HG02981 (cell line): Measurements from ENCODE around the gene BAMBI.
"Not testable (repeated sequence)": the region's sequence is repeated elsewhere in the genome, so short reads cannot be mapped to it uniquely, and the experiment has no call there.

Experiments
- ATAC-seq: cut with Tn5 transposase; IDR thresholded peaks from one replicate; pipeline ENCODE4 v1.9.1; 2021; ENCODE audit warnings: mild to moderate bottlenecking, moderate library complexity; ENCODE audit not compliant: unreplicated experiment

The BAMBI gene, protein sequence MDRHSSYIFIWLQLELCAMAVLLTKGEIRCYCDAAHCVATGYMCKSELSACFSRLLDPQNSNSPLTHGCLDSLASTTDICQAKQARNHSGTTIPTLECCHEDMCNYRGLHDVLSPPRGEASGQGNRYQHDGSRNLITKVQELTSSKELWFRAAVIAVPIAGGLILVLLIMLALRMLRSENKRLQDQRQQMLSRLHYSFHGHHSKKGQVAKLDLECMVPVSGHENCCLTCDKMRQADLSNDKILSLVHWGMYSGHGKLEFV

DNA sequence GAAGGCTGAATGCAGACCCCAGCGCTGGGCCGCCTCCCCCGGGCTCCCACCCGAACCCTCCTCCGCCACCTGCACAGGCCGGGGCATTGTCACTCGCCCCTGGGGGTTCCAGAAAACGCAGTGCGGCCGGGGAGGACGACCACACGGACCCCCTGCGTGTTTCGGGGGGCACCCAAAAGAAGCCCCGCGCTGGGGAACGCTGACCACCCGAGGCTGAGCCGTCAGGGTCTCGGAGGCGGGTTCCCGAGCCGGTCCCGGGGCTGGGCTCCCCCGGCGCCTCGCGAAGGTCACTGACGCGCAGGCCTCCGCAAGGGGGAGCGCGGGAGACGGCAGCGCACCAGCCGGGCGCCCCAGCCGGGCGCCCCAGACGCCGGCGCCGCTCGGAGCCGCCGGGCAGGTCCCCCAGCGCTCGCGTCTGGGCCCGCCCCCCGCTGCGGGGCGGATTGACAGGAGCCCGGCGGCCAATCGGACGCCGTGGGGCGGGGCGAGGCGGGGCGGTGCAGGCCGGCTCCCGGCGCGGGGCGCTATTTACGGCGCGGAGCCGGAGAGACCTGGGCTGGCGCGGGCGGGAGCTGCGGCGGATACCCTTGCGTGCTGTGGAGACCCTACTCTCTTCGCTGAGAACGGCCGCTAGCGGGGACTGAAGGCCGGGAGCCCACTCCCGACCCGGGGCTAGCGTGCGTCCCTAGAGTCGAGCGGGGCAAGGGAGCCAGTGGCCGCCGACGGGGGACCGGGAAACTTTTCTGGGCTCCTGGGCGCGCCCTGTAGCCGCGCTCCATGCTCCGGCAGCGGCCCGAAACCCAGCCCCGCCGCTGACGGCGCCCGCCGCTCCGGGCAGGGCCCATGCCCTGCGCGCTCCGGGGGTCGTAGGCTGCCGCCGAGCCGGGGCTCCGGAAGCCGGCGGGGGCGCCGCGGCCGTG lies at the start of gene BAMBI:
BAMBI (plus strand) TSS at position 554 of the 920 bp plus-strand sequence. CDS start 377 bp downstream, outside the sequence.
- peak; percentile 97 for ATAC-seq

DNA sequence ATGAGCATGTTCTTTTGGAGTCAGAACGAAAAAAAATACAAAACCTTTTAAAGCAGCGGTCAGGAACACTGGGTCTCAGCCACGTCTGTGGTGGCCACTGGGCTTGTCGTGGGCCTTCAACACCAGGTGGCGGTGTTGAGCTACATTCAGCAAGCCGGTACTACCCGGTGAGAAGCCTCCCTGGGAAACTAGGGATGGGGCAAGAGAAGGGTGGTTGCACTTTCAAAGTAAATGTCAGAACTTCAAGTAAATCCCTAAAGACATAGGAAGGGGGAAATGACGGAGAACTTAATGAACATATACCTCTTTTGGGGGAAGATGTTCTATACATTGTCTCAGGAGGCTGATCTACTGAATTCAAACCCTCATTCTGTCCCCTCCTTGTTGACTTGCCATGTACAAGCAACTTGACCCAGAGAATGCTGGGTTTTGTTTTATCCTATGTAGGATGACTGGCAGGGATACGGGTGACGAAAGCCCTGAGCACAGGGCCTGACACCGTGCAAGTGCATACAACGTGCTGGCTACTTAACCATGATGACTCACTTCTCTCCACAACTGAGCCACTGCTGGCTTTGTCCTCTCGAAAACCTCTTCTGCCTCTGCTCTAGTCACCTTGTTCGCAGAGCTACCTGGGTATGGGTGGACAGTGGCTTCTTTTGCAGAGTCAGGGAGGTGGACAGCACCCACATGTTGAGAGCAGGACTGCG lies 49.0 kb upstream of the BAMBI start:
- ATAC-seq: peak; percentile 71

DNA sequence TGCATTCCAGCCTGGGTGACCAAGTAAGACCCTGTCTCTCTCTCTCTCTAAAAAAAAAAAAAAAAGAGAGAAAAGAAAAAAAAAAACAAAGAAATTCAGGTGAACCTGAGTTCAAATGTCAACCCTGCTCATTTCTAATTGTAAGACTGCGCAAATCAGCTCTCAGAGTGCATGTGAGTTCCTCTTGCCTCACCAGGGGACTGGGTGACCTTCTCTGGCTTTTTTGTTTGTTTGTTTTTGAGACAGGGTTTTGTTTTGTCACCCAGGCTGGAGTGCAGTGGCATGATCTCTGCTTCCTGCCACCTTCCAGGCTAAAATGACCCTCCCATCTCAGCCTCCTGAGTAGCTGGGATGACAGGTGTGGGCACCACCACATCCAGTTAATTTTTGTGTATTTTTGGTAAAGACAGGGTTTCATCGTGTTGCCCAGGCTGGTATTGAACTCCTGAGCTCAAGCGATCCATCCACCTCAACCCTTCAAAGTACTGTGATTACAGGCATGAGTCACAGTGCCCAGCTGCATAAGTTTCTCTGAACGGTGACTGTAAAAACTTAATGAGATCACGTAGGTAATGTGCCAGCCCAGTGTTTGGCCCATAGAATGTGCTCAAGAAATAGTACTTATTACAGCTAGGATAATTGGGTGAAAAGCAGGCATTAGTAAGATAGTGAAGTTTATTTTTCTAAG lies 45.3 kb upstream of the BAMBI start:
- no peak for ATAC-seq

DNA sequence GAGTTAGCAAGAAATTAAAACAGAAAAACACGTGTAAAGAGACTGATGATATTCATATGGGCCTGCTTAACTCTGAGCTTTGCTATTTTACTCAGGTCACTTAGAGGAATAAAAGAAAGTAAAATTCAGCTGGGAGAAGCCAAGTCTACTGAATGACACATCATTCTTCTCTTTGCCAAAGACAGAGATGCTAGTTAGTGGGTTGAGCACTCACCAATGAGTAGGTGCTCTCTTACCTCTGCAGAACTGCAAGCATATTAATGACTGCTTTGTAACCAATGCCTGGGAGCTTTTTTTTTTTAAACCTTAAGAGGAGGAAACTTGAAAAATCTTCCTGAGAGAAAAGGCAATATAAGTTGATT lies 44.8 kb upstream of the BAMBI start:
- no peak for ATAC-seq

DNA sequence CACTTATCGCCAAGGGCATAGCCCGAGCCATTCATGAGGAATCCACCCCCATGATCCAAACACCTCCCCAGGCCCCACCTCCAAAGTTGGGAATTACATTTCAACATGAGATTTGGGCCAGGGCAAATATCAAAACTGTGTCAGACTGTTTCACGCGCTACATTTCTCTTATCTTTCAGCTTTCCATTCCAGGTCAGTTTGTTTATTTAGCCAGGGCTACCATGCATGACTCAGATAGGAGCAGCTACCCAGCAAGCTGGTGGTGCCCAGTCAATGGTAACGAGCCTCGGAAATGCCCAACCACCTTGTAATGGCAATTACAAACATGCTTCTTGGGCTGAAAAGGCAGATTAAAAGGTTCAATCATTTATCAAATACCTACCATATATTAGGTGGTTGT lies 43.6 kb upstream of the BAMBI start:
- ATAC-seq: no peak

DNA sequence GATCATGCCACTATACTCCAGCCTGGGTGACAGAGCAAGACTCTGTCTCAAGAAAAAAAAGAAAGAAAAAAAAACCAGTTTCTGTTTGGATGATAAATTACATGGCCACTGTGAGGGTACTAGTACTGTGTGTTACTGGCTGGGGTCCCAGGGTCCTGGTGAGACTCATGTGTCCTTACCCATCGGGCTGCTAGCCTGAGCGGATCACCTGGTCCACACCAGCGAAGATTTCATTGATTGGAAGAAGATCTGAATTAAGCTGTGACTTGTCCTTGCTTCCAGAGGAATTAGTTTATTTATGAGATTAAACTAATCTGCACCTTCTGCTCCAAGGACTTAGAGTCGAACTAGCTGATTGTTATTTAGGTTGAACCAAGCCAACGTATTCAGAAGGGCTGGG lies 40.0 kb upstream of the BAMBI start:
- no peak for ATAC-seq

DNA sequence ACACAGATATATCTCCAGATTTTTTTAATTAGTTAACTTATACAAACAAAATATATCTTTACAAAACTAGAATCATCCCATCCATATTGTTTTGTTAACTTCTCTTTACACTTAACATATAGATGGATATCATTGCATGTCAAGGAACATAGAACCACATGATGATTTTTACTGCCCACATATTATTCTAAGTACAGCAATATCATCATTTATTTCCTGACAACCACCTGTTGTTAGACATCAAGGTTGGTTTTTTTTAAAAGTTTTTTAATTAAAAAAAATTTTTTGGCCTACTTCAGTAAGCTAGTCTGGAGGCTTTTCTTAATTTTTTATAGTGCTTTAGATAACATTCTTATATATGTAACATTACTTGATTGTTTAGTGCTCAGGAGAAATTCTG lies 38.9 kb upstream of the BAMBI start:
- no peak for ATAC-seq

DNA sequence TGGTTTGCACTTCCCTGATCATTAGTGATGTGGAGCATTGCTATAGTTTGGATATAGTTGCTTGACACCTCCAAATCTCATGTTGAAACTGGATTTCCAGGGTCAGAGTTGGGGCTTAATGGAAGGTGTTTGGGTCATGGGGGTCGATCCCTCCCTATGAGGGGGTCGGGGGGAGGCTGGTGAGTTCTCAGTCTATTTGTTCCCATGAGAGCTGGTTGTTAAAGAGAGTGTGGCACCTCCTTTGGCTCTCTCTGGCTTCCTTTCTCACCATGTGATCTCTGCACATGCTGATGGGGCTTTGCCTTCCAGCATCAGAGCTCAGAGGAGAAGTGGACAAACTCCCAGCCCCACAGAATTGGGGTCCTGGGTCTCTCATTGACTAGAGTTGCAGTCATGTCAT lies 36.8 kb upstream of the BAMBI start:
- no peak for ATAC-seq

DNA sequence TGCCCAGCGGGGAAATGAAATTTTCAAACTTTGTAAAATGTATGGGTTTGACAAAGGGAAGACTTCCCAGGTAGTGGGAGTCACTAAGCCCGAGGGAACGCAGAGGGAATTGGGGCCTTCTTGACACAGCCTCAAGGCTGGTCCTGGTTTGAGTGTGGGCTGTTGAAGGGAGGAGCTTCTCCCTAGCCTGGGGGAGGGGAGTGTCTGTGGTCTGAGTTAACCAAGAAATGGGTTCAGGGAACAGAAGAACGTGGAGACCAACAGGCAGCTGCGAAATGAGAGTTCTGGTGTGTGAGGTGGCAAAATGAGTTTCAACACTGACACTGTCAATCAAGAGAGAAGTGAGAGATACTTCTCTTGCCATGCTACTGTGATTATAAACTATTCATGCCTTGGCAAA lies 32.7 kb upstream of the BAMBI start:
- no peak for ATAC-seq

DNA sequence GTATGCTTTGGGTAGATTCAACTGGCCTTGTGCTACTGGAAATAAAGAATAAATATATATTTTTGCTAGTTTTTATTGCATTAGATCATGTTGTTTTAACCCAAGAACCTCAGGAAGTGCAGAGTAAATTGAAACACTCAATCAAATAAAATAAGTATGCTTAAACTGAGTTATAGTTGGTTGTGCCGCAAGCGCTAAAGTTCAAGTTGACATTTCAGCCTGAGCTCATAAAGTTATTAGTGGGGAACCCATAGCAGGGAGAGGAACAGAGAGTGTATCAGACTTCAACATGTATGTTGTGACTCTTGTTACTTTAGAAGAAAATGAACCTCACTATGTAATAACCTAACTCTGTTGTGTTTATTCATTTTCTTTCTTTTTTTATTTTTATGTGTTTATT lies 25.2 kb upstream of the BAMBI start:
- ATAC-seq: no peak

DNA sequence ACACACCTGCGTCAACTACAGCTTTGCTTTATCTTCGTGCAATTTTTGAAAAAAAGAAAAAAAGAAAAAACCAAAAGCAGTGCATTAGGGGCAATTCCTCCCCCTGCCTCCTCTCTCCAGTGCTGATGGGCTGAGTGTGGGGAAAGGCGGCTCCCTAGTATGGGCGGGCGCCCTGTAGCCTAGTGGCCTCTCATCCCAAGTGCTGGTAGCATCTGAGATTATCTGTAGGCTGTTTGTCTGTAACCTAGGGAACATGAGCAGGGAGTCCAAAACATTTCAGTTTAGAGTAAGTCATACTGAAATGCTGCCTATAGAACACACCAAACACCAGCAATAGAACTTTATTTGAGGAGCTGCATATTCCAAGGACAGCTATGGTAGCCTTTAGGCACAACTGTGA lies 24.6 kb upstream of the BAMBI start:
- no peak for ATAC-seq

DNA sequence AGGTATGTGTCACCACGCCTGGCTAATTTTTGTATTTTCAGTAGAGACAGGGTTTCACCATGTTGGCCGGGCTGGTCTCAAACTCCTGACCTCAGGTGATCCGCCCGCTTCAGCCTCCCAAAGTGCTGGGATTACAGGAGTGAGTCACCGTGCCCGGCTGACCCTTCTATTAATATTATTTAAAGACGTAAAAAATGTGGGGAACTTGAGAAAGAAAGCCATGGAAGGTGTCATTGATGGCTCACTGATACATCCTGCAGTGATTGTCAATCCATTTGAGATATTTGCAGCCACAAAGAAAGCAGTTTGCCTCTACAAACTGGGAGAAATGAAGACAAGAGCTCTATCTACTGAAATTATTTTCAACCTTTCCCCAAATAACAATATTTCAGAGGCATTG lies 18.5 kb upstream of the BAMBI start:
- not testable (repeated sequence) for ATAC-seq

DNA sequence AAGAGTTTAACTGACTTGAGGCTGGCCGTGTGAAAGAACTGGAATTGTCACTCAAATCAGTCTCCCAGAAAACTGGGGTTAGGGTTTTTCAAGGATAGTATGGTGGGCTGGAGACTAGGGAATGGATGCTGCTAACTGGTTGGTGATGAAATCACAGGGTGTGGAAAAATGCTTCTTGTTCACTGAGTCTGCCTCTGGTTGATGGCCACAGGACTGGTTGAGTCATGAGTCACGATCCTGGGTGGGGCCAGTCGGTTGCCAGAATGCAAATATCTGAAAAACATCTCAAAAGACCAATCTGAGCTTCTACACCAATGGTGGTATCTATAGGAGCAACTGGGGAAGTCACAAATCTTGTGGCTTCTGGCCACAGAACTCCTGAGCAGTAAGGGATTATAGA lies 16.3 kb upstream of the BAMBI start:
- no peak for ATAC-seq

DNA sequence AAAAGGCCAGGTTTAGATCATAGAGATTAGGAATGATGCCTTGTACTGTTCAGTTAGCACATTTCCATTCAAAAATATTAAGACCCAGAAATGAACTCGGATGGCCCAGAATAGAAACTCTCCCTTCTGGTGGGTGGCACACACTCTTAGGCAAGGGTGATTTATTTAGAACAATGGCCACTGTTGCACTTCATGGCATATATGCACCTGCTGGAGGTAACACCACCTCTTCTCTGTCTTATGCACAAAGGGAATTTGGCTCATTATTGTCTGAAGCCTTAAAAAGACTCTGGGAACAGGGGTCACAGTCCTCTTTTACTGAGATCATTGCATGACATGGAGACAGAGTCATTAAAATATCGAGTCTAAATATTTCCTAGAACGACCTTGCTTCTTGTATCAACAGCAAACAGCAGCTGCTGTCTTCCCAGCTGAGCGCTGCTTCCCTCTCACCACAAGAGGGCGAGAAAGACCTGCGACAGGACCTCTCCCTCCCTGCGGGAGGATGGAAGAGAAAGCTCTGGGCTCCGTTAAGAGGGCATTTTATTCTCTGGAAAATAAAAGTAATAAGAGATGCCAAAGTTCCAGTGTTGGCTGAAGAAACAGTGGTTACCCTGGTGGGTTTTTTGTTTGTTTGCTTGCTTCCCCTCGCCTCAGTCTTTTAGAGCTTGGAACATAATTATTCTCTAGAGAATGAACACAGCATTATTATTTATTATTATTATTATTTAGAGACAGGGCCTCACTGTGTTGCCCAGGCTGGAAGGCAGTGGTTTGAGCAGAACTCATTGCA lies 13.5 kb upstream of the BAMBI start:
- peak; percentile 75 for ATAC-seq

DNA sequence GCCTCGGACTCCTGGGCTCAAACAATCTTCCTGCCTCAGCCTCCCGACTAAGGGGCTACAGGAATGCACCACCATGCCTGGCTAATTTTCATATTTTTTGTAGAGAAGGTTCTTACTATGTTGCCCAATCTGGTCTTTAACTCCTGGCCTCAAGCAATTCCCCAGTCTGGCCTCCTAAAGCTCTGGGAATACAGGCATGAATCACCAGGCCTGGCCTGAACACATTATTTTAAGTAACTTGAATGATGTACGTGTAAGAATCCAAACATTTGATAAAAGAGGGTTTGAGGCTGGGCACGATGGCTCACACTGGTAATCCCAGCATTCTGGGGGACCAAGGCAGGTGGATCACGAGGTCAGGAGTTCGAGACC lies 13.0 kb upstream of the BAMBI start:
- no peak for ATAC-seq

DNA sequence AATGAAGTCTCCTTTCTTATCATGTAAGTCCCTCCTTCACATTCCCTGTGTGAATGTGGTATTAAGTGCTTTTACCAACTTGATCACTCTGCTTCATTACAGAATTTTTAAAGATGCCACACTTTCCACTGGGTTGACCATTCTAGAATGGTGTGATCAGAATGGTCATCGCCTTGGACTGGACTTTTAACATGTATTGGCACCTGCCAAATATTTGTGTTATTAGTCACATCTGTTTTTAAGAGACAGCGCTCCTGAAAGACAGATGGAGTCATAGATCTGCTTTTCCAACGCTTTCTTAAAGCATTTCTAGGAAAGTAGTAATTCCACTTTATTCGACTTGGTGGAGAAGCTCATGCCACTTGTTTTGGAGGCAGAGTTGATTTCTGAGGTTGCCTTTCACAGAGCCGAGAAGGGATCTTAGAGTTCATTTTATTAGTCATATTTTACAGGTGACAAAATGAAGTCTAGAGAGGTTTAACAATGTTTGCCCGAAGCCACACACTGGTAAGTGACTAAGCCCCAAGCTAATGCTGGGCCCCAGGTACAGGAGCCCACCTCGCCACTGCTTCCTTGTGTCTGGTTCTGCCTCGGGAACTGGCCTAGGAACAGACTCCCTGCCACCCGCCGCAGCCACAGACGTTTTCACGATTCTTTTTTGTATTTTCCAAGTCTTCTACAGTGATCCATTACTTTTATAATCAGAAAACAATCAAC lies 10.4 kb upstream of the BAMBI start:
- ATAC-seq: no peak

DNA sequence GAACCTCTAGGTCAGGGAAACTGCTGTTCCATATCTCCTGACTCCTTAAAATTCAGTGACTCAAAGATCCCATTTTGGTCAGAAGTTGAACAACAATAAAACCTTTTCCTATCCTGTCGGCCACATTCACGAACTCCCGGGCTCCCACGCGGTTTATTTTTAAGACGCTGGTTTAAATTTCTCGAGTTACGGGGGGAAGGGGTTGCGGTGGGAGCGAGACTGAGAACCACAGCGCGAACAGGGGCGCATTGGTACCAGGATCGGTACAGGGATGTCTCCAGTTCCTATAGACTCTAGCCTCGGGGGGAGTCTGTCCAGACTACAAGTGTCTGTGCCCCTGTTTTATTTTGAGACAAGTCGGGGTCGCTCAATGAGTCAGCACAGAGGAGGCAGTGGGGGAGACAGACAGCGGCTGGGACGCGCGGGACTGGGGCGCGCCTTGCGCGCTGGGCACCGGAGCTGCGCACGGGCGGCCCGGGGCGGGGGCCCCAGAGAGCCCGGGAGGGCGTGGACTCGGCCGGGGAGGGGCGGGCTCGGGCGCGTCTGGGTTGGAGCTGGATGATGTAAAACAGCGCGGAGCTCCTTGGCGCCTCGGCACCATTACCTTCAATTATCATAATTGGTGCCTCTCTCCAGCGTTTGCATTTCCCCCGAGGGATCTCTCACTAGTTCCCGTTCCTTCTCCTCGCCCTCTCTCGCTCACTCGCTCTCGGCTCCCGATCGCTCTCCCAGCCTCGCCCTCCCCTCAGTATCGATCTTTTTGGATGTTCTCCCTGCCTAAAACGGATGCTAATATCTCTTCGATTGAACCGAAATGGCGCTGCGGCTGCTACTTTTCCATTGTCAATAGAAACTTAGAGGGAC lies 8.7 kb upstream of the BAMBI start:
- peak; percentile 60 for ATAC-seq

DNA sequence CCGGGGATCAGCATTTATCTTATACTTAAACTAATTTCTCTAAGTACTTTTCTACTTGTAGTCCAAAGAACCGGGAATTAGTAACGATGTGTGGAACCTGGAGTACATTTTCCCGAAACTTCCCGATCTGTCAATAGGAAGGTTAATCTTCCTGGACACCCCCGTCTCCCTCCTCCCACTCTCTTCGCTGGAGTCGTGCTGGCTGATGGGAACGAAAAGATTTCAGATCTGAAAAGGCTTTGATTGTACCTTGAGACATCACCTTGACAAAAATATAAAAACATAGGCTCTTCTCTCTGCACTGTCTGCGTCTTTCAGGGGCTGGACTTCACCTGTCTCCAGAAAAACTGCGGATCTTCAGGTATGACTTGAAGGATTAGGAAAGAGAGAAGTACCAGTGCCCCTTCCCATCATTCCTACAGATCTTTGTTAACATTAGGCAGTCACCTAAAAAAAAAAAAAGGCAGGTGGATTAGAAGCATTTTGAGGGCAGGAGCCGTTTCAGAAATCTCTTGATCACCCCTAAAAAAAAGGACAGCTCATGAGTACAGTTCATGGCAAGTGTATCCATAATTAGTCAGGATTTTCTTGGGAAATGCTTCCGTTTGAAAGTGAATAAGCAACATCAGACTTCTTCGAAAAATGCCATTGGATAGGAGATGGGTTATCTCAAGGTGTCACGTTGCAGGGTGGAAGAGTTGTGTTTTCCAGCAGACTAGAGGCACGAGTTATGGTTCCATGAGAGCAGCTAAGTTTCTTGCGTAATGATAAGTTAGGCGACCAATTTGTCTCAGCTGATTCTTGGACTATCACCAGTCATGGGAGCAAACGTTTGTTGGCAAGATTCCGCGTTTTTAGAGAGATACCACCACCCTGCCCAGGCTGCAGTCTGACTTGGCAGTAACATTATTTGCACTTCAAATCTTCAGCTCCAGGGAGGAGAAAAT lies 7.8 kb upstream of the BAMBI start:
- no peak for ATAC-seq
